GM12891 (cell line): Measurements from ENCODE around the gene ARHGAP6.

ENCODE experiments used
- DNase-seq: peaks from one replicate; pipeline ENCODE4 v3.0.0; 2011; ENCODE audit warnings: low spot score; ENCODE audit not compliant: insufficient read length
- FAIRE-seq: peaks from 2 replicates; lab custom pipeline; 2011; peaks lifted over from hg19 to GRCh38; lab: Jason Lieb, UNC
- PAX5 ChIP-seq: IDR thresholded peaks from 2 replicates; pipeline ENCODE4 v1.6.1; 2011; ENCODE audit warnings: low read length, moderate library complexity, mild to moderate bottlenecking; ENCODE audit not compliant: insufficient read depth, severe bottlenecking
- POLR2A ChIP-seq: IDR thresholded peaks from 2 replicates; pipeline ENCODE4 v1.6.1; 2011; ENCODE audit warnings: low read depth, low read length, control low read depth
- POLR2AphosphoS5 ChIP-seq: IDR thresholded peaks from 2 replicates; pipeline ENCODE4 v1.6.1; 2011; ENCODE audit warnings: low read depth, low read length, control low read depth
- POU2F2 ChIP-seq: IDR thresholded peaks from 2 replicates; pipeline ENCODE4 v1.6.1; 2011; ENCODE audit warnings: low read depth, mild to moderate bottlenecking, control low read depth, low read length, moderate library complexity
- SPI1 ChIP-seq: IDR thresholded peaks from 2 replicates; pipeline ENCODE4 v1.6.1; 2011; ENCODE audit warnings: low read depth, low read length, control low read depth
- TAF1 ChIP-seq: IDR thresholded peaks from 2 replicates; pipeline ENCODE4 v1.6.1; 2011; ENCODE audit warnings: low read depth, low read length, control low read depth

The ARHGAP6 gene

DNA sequence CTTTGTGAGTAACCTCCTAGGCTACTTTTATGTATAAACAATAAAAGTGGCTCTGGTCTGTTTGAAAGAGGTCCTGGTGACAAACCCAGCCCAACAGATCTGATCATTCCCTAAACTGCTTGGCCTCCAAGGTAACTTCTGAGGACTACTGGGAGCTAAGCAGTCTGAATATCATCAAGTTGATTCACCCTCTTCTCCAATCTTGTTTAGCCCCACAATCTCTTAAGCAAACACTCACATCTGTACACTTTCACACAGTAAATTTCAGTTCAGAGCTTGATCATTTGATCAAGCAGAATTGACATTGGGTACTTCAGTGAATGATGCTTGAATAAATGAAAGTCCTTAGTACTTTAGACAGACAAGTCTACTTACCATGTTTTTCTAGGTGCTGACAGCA is 479.9 kb downstream of the ARHGAP6 start:
- FAIRE-seq (no peak), DNase-seq (no peak)
- TF ChIP-seq POLR2A, result no peak
- TF ChIP-seq TAF1, result no peak

- DNase-seq (no peak), FAIRE-seq (no peak)
- no peak for TF ChIP-seq POLR2AphosphoS5
- TF ChIP-seq SPI1, result no peak
- no peak for TF ChIP-seq POU2F2
- no peak for TF ChIP-seq PAX5
- no peak for TF ChIP-seq POLR2A
- no peak for TF ChIP-seq TAF1
Measured at GRCh38 chrX:11180571-11180970, 485.1 kb downstream of the ARHGAP6 start.

- DNase-seq (no peak), FAIRE-seq (no peak)
- TF ChIP-seq PAX5, result no peak
- TF ChIP-seq SPI1, result no peak
- TF ChIP-seq POLR2AphosphoS5, result no peak
- TF ChIP-seq TAF1, result no peak
- TF ChIP-seq POU2F2, result no peak
- no peak for TF ChIP-seq POLR2A
Measured at GRCh38 chrX:11172415-11172814, 493.3 kb downstream of the ARHGAP6 start.

DNA sequence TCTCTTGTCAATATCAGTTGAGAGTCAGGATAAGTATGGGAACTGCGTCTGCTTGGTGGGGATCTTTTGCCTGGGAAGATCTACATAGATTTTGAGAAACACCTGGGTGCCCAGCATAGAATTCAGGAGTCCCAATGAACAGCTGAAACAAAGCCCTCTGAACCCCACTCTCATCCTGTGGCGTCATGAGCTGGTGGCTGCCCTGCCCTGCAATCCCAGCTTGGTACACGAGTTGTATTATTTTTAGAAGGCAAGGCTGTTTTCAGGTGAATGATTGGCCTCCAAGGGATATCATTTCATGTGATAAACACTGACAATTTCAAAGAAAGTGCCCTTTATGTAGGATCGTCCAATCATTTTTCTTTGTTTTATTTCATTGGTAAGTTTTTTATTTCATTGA is 493.8 kb downstream of the ARHGAP6 start:
- TF ChIP-seq POLR2A, result no peak
- TF ChIP-seq PAX5, result no peak
- no peak for TF ChIP-seq SPI1
- TF ChIP-seq POU2F2, result no peak
- no peak for TF ChIP-seq TAF1
- TF ChIP-seq POLR2AphosphoS5, result no peak
- DNase-seq (no peak), FAIRE-seq (no peak)

DNA sequence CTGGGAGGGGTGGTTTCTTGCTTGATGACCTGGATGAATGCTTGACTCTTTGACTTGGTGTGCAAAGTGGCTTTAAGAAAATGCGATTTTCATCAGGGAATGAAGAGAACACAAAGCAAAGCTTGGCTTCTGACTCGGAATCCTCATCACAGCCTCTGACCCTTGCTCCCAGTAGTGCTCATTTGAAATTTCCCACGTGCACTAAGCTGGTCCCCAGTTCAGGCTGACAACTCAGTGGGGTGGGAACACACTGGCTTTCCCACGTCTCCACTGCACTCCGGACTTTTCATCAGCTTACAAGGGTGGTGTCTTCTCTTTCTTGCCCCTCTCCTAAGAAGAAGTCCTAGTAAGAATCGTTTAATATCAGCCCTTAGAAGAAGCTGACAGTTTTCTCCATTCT is 501.3 kb downstream of the ARHGAP6 start:
- FAIRE-seq, result no peak
- TF ChIP-seq TAF1, result no peak
- no peak for TF ChIP-seq SPI1
- no peak for DNase-seq

GRCh38 chrX:11159149-11159548 is 506.6 kb downstream of the ARHGAP6 start:
- TF ChIP-seq POLR2AphosphoS5 (no peak), TAF1 (no peak)
- no peak for DNase-seq
- no peak for FAIRE-seq

- TF ChIP-seq TAF1 (no peak), PAX5 (no peak), POLR2AphosphoS5 (no peak), SPI1 (no peak), POU2F2 (no peak), POLR2A (no peak)
Measured at GRCh38 chrX:11151799-11152559, 513.7 kb downstream of the ARHGAP6 start.

GRCh38 chrX:11148401-11148800 is 517.3 kb downstream of the ARHGAP6 start:
- DNase-seq (no peak), FAIRE-seq (no peak)
- TF ChIP-seq POU2F2 (no peak), TAF1 (no peak), PAX5 (no peak), POLR2AphosphoS5 (no peak), SPI1 (no peak), POLR2A (no peak)

More at GRCh38 chrX:11151799-11152559, 513.7 kb downstream of the ARHGAP6 start:
- FAIRE-seq (no peak), DNase-seq (no peak)

DNA sequence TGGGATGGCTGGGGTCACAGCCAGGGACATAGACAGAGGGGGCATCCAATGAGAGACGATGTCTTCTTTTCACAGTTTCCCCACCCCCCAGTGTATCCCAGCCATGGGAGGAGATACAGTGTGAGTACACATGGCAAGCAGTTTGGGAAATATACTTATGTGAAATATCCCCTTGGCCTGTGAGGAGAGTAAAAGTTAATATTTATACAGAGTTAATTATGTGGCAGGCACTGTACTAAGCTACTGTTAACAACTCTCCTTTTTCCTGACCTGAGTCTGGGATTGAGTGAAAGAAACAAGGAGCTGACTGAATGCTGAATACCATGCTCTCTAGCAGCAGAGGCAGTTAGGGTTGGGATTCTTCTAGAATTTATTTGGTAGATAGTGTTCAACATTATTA is 519.3 kb downstream of the ARHGAP6 start:
- DNase-seq (no peak), FAIRE-seq (no peak)
- no peak for TF ChIP-seq SPI1
- no peak for TF ChIP-seq POLR2AphosphoS5
- TF ChIP-seq POU2F2, result no peak
- TF ChIP-seq PAX5, result no peak
- no peak for TF ChIP-seq POLR2A
- TF ChIP-seq TAF1, result no peak

DNA sequence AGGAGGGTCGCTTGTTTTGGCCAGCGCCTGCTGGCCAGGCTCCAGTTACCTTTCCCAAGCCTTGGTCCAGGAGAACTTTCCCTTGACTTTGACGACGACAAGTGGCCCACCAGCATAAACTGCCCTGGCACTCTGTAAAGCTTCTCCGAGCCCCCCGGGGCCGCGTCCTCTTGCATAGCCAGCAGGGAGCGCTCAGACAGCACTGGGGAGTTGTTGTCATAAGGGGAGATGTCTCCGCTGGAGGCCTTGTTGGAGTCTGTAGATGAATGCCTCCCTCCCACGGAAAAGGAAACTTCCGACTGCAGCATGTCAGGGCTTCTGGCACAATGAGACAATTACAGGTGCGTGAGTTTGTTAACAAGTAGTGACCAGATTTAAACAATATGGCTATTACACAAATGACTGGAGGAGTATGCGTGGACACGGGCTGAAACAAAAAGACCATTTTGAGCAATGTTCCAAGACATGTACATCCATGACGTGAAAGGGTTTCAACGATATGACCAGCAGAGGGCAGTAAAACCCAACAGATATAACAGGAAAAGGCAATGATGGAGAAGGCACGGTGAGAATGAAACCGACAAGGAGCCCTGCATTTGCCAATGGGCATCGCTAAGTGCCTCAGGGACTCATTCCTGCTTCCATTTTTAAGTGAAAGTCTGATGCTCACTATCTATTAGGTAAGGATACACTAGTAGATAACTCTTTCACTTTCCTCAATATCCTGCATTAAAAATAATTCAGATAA is 521.6 kb downstream of the ARHGAP6 start:
- FAIRE-seq (peak; percentile 84), DNase-seq (peak; percentile 17)
- TF ChIP-seq POLR2A, result no peak
- no peak for TF ChIP-seq PAX5
- TF ChIP-seq POLR2AphosphoS5, result no peak
- TF ChIP-seq SPI1, result no peak
- TF ChIP-seq POU2F2, result no peak
- TF ChIP-seq TAF1, result no peak
